A549 (cell line): ENCODE data around the gene DDIT4. TPM values are rescaled to one million over a fixed set of nuclear protein-coding genes. Genes with fewer than 3 reads are reported as not detected.

ENCODE experiments used
- ATAC-seq, 2 experiments: fragments of 200-7000 bp in 1 of 2; fragments of >200 bp in 1 of 2; cut with Nextera tagmentation in 1 of 2; cut with Tn5 transposase in 1 of 2; 3 replicates each; pipeline versions ENCODE4 v1.8.0 to v1.9.1; 2018 to 2020; ENCODE audit warnings: mild to moderate bottlenecking in 1 of 2, moderate library complexity in 1 of 2
- CTCF ChIA-PET: fragments of 300-600 bp; sonication (Branson Sonifier 250); formaldehyde crosslinking; extraction: SDS; loops from one replicate; lab custom pipeline; 2021; ENCODE audit warnings: antibody characterized with exemption, inconsistent platforms; lab: Yijun Ruan, JAX
- POLR2A ChIA-PET: fragments of 350-600 bp; formaldehyde crosslinking; extraction: SDS; loops from one replicate; lab custom pipeline; 2021; ENCODE audit warnings: antibody characterized with exemption, inconsistent platforms; lab: Yijun Ruan, JAX
- DNase-seq, 2 experiments: peaks; one replicate each; pipeline versions ENCODE4 v3.0.0 to v3.0.0-alpha.2; 2011 to 2016; ENCODE audit warnings: low read depth in 1 of 2, low spot score in 1 of 2
- FAIRE-seq: peaks from 2 replicates; lab custom pipeline; 2011; peaks lifted over from hg19 to GRCh38; lab: Jason Lieb, UNC
- H3K27ac ChIP-seq, 2 experiments: fragments of >200 bp; sonication (Bioruptor Twin); formaldehyde crosslinking; 3 replicates each; pipeline ENCODE4 v1.5.1; 2016 to 2017
- H3K4me1 ChIP-seq: fragments of >200 bp; sonication (Bioruptor Twin); formaldehyde crosslinking; 3 replicates; pipeline ENCODE4 v1.6.1; 2016
- H3K4me2 ChIP-seq: fragments of >200 bp; sonication (Bioruptor Twin); formaldehyde crosslinking; 3 replicates; pipeline ENCODE4 v1.6.1; 2016
- H3K4me3 ChIP-seq: fragments of >200 bp; sonication (Bioruptor Twin); formaldehyde crosslinking; 3 replicates; pipeline ENCODE4 v1.5.1; 2016
- H3K9me3 ChIP-seq: fragments of >200 bp; sonication (Bioruptor Twin); formaldehyde crosslinking; 3 replicates; pipeline ENCODE4 v1.6.1; 2016
- CBX8 ChIP-seq: fragments of 200-600 bp; sonication (generic); IDR thresholded peaks from 2 replicates; pipeline ENCODE4 v1.6.1; 2016
- CEBPB ChIP-seq, 2 experiments: fragments of >200 bp in 1 of 2; sonication (Bioruptor Twin) in 1 of 2; formaldehyde crosslinking in 1 of 2; IDR thresholded peaks; 2 replicates each; pipeline ENCODE4 v1.6.1; 2012 to 2016
- CHD2 ChIP-seq: fragments of 150-350 bp; IDR thresholded peaks from 2 replicates; pipeline ENCODE4 v1.6.1; 2014; ENCODE audit warnings: low read length; ENCODE audit not compliant: partially characterized antibody
- EP300 ChIP-seq, 2 experiments: fragments of >200 bp; sonication (Bioruptor Twin); formaldehyde crosslinking; IDR thresholded peaks; 2 replicates in 1 of 2; 3 replicates in 1 of 2; pipeline ENCODE4 v1.6.1; 2016 to 2017
- ESRRA ChIP-seq: fragments of 150-350 bp; IDR thresholded peaks from 2 replicates; pipeline ENCODE4 v1.6.1; 2014; ENCODE audit warnings: mild to moderate bottlenecking, low read length, borderline replicate concordance
- FOSL2 ChIP-seq, 2 experiments: fragments of 450-650 bp in 1 of 2; fragments of >200 bp in 1 of 2; sonication (Bioruptor Twin) in 1 of 2; formaldehyde crosslinking; IDR thresholded peaks; 2 replicates each; pipeline versions ENCODE4 v1.5.0 to v1.6.1; 2016 to 2020; ENCODE audit warnings: mild to moderate bottlenecking in 1 of 2, moderate library complexity in 1 of 2
- GATA3 ChIP-seq: IDR thresholded peaks from 2 replicates; pipeline ENCODE4 v1.6.1; 2012; ENCODE audit warnings: borderline replicate concordance
- HDAC2 ChIP-seq: fragments of 200-600 bp; sonication (generic); IDR thresholded peaks from 2 replicates; pipeline ENCODE4 v1.6.1; 2016
- HOXA7 ChIP-seq: fragments of 250-450 bp; sonication (Bioruptor Pico); IDR thresholded peaks from 2 replicates; pipeline ENCODE4 v1.5.0; 2020; ENCODE audit warnings: mild to moderate bottlenecking, moderate library complexity
- HOXB13 ChIP-seq: fragments of 250-450 bp; sonication (Bioruptor Pico); IDR thresholded peaks from 2 replicates; pipeline ENCODE4 v1.5.0; 2020; ENCODE audit warnings: low read depth, mild to moderate bottlenecking, moderate library complexity
- HOXB5 ChIP-seq: fragments of 250-450 bp; sonication (Bioruptor Pico); IDR thresholded peaks from 2 replicates; pipeline ENCODE4 v1.5.0; 2020; ENCODE audit warnings: mild to moderate bottlenecking, moderate library complexity
- JUN ChIP-seq, 2 experiments: fragments of >200 bp; sonication (Bioruptor Twin); formaldehyde crosslinking; IDR thresholded peaks; 2 replicates in 1 of 2; 3 replicates in 1 of 2; pipeline ENCODE4 v1.6.1; 2016 to 2017
- JUNB ChIP-seq: fragments of >200 bp; sonication (Bioruptor Twin); formaldehyde crosslinking; IDR thresholded peaks from 2 replicates; pipeline ENCODE4 v1.6.1; 2016
- NPAS2 ChIP-seq: fragments of 250-450 bp; sonication (Bioruptor Pico); IDR thresholded peaks from 2 replicates; pipeline ENCODE4 v1.8.0; 2022; ENCODE audit warnings: mild to moderate bottlenecking, moderate library complexity, borderline replicate concordance
- RARB ChIP-seq: fragments of 250-450 bp; sonication (Bioruptor Pico); IDR thresholded peaks from 2 replicates; pipeline ENCODE4 v1.8.0; 2021; ENCODE audit warnings: mild to moderate bottlenecking, moderate library complexity
- RNF2 ChIP-seq: fragments of 200-600 bp; sonication (generic); IDR thresholded peaks from 2 replicates; pipeline ENCODE4 v1.6.1; 2016; ENCODE audit warnings: low read depth, mild to moderate bottlenecking, antibody characterized with exemption, moderate library complexity, borderline replicate concordance
- ZC3H11A ChIP-seq: fragments of 450-650 bp; IDR thresholded peaks from 2 replicates; pipeline ENCODE4 v1.6.1; 2014; ENCODE audit warnings: antibody characterized with exemption, mild to moderate bottlenecking
- ZNF302 ChIP-seq: fragments of 250-450 bp; sonication (Bioruptor Pico); IDR thresholded peaks from 2 replicates; pipeline ENCODE4 v1.9.0; 2021; ENCODE audit warnings: inconsistent platforms, mild to moderate bottlenecking, moderate library complexity
- ZSCAN20 ChIP-seq: fragments of 250-450 bp; sonication (Bioruptor Pico); IDR thresholded peaks from 2 replicates; pipeline ENCODE4 v1.8.0; 2022; ENCODE audit warnings: mild to moderate bottlenecking, moderate library complexity
- whole genome bisulfite sequencing: methylation state at CpG from one replicate; pipeline ENCODE4 v1.1.6; 2017; ENCODE audit errors: missing lambda C conversion rate; 5-methylcytosine and 5-hydroxymethylcytosine counted together
- polyA plus RNA-seq, 4 experiments: library from polyadenylated mRNA; depleted of rRNA in 3 of 4; stranded (reverse); fragments of >200 nt; fragmentation: RNase III in 1 of 4; extraction: RNeasy Plus Mini Kit Qiagen cat#74134 plus additional on column Dnase treatment in 1 of 4; gene quantifications; 2 replicates in 3 of 4; 3 replicates in 1 of 4; pipeline ENCODE4 v1.2.3, GENCODE V29; 2011 to 2017
- TF ChIP-seq, protein P1 (sequence below): IDR thresholded peaks from 2 replicates; pipeline ENCODE4 v1.6.1; 2012
- TF ChIP-seq, protein P2 (sequence below): fragments of >200 bp; sonication (Bioruptor Twin); formaldehyde crosslinking; IDR thresholded peaks from 3 replicates; pipeline ENCODE4 v1.6.1; 2016
- TF ChIP-seq, protein P3 (sequence below): fragments of 250-450 bp; sonication (Bioruptor Pico); IDR thresholded peaks from 2 replicates; pipeline ENCODE4 v1.5.0; 2020; ENCODE audit warnings: low read depth, mild to moderate bottlenecking, moderate library complexity

The DDIT4 gene
- polyA plus RNA-seq, 2 of the 4 experiments (the other 2 are of a cell fraction) = 239 to 392 TPM

DNA sequence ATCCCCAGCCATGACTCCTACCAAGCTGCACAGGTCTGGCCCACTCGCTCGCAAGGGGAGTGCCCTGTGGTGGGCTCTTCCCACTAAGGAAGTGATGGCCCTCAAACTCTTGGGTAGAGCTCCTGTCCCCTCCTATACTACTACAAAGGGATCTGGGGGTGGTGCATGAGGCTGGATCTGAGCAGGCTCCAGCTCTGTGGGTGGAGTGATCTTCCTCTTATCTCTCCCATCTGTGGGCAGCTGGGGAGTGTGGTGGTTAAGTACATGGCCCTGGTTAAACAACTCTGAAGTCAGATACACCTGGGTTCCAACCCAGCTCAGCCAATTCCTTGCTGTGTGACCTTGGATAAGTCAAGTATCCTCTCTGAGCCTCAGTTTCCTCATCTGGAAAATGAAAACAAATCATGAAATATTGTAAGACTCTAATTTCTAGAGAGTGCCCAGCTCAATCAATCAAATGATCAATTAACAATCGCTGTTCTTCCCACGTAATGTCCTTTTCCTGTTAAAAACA, 17.4 kb downstream of the DDIT4 start:
- WGBS = 97% methylated on average over 3 of the region's 4 CpGs
- ATAC-seq (no peak), DNase-seq (no peak), FAIRE-seq (no peak)
- H3K9me3 ChIP-seq = no peaks in the 10 kb centered on the region
- H3K4me3 ChIP-seq = no peak overlapping the region
- peak overlapping the region; percentile 98 to 100 for H3K27ac ChIP-seq
- H3K4me1 ChIP-seq = peaks cover 56% of the 10 kb centered on the region
- ChIA-PET POLR2A (interaction anchor here (3.1 to 5.3 kb wide), 2 partner anchors 17 to 29 kb away, joined by 28 to 43 read pairs; partner anchors contain the start of gene DDIT4), CTCF (interaction anchor here (0.9 to 6.2 kb wide), 6 partner anchors 11 to 53 kb away, joined by 3 to 46 read pairs (median 14); partner anchors contain the start of gene DDIT4)
- H3K4me2 ChIP-seq = no peak overlapping the region; the same call in 2 of the 3 replicates
- TF ChIP-seq CBX8 (no peak), GATA3 (0 out of 2 replicates have a peak, but pooled peaks have one; percentile 36)

DNA sequence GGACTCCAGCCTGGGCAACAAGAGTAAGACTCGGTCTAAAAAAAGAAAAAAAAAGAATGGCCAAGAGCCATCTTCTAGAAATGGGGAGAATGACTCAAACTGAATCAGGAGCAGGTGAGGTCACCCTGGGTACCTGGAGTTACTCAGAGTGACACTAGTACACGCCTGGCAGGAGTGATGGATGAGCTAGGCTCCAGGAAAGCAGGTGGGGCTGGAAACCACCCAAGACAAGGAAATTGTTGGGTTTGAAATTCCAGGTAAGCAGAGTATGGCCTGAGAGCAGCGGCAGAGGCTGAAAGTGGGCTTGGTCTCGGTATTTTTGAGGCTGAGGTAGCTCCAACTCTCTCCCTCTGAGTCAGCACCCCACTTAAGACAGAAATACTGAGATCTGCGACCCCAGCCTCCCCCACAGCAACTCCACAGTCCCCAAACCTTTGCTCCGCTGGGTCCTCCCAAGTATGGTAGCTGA, 18.5 kb downstream of the DDIT4 start:
- TF ChIP-seq ZNF302 (CRISPR knock-in tag) (no peak), CHD2 (no peak), GATA3 (0 out of 2 replicates have a peak, but pooled peaks have one; percentile 16), CEBPB (IDR thresholded peaks at IDR 0.05) (no peak), HDAC2 (no peak), ZSCAN20 (CRISPR knock-in tag) (no peak), NPAS2 (no peak), JUNB (peak; percentile 46; the same call in 1 of the 2 replicates), RNF2 (no peak), EP300 (IDR thresholded peaks at IDR 0.05) (peak in 1 of 2 experiments; percentile 33; a peak in 2 of 5 replicates), HOXA7 (CRISPR knock-in tag) (no peak), FOSL2 (IDR thresholded peaks at IDR 0.05) (peak; percentile 44; the same call in 1 of the 2 replicates), FOSL2 (CRISPR knock-in tag; IDR thresholded peaks at IDR 0.05) (peak; percentile 55), HOXB13 (CRISPR knock-in tag) (no peak), JUN (IDR thresholded peaks at IDR 0.05) (0 out of 5 replicates have a peak, but pooled peaks of 1 of the 2 experiments have one; percentile 32), HOXB5 (CRISPR knock-in tag) (peak; percentile 82), ESRRA (no peak), RARB (CRISPR knock-in tag) (no peak)
- WGBS = 40% methylated on average over 6 of the region's 6 CpGs
- Histone ChIP-seq H3K27ac (peak overlapping the region; percentile 98 to 100), H3K4me3 (no peak overlapping the region), H3K4me2 (peak overlapping the region; percentile 33), H3K4me1 (peaks cover 55% of the 10 kb centered on the region), H3K9me3 (no peaks in the 10 kb centered on the region)
- ChIA-PET CTCF (interaction anchor here (0.7 to 6.2 kb wide), 8 partner anchors 9 to 243 kb away, joined by 3 to 46 read pairs (median 6); partner anchors contain the start of gene DDIT4), POLR2A (interaction anchor here (0.7 to 5.3 kb wide), 4 partner anchors 13 to 28 kb away, joined by 3 to 43 read pairs (median 18); partner anchors contain the start of gene DDIT4)
- FAIRE-seq (no peak), ATAC-seq (peak; percentile 31 to 74), DNase-seq (peak in 1 of 2 experiments; percentile 76)

DNA sequence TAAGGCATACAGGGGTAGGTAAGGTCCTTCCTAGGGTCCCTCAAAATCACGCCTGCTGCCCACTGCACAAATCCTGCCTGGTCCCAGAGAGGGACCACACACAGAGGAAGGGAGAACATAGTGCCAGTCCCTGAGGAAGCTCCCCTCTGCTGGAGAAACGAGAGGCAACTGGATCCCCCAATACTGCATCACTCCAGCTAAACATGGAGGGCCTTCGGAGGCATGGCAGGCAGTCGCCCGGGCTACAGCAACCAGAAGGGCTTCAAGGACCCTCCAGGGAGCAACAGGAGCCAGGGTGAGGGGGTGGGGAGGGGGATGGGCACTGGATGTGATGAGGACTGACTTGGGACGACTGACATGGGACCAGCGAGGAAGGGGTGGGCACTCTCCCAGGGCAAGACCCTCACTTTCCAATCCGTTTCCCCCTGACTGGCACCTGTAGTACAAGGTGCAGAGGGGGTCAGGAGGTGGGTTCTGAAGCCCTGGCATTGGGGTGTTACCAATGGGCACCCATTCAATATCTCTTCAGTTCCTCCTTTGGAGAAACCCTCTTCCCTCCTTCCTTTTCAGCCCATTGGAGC, 21.7 kb downstream of the DDIT4 start:
- Histone ChIP-seq H3K27ac (peak overlapping the region; percentile 98 to 100), H3K4me1 (peaks cover 64% of the 10 kb centered on the region), H3K4me3 (no peak overlapping the region), H3K9me3 (no peaks in the 10 kb centered on the region), H3K4me2 (peak overlapping the region; percentile 94; the same call in 2 of the 3 replicates)
- FAIRE-seq = no peak
- TF ChIP-seq ZC3H11A = no peak
- TF ChIP-seq, protein P1, sequence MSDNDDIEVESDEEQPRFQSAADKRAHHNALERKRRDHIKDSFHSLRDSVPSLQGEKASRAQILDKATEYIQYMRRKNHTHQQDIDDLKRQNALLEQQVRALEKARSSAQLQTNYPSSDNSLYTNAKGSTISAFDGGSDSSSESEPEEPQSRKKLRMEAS = peak; percentile 32; the same call in 1 of the 2 replicates
- TF ChIP-seq, protein P2, sequence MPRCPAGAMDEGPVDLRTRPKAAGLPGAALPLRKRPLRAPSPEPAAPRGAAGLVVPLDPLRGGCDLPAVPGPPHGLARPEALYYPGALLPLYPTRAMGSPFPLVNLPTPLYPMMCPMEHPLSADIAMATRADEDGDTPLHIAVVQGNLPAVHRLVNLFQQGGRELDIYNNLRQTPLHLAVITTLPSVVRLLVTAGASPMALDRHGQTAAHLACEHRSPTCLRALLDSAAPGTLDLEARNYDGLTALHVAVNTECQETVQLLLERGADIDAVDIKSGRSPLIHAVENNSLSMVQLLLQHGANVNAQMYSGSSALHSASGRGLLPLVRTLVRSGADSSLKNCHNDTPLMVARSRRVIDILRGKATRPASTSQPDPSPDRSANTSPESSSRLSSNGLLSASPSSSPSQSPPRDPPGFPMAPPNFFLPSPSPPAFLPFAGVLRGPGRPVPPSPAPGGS = no peak
- TF ChIP-seq, protein P3, sequence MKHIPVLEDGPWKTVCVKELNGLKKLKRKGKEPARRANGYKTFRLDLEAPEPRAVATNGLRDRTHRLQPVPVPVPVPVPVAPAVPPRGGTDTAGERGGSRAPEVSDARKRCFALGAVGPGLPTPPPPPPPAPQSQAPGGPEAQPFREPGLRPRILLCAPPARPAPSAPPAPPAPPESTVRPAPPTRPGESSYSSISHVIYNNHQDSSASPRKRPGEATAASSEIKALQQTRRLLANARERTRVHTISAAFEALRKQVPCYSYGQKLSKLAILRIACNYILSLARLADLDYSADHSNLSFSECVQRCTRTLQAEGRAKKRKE = no peak
- ChIA-PET CTCF (interaction anchor here (0.6 to 6.2 kb wide), 4 partner anchors 20 to 52 kb away, joined by 3 to 46 read pairs (median 3); partner anchors contain the start of gene DDIT4), POLR2A (interaction anchor here (0.7 to 4.8 kb wide), 3 partner anchors 19 to 955 kb away, joined by 3 to 126 read pairs (median 3); partner anchors contain the start of gene DDIT4)
- WGBS = 84% methylated on average over 6 of the region's 8 CpGs
- ATAC-seq = no peak
- no peak for DNase-seq
